SHP77 treated with DMSO at 0.1 percent for 48 hours (cell line): Measurements from ENCODE around the gene SPOCD1.

Source experiments
- DNase-seq: peaks from one replicate; lab custom pipeline; 2025; lab: John Stamatoyannopoulos, UW

SPOCD1 gene

DNA sequence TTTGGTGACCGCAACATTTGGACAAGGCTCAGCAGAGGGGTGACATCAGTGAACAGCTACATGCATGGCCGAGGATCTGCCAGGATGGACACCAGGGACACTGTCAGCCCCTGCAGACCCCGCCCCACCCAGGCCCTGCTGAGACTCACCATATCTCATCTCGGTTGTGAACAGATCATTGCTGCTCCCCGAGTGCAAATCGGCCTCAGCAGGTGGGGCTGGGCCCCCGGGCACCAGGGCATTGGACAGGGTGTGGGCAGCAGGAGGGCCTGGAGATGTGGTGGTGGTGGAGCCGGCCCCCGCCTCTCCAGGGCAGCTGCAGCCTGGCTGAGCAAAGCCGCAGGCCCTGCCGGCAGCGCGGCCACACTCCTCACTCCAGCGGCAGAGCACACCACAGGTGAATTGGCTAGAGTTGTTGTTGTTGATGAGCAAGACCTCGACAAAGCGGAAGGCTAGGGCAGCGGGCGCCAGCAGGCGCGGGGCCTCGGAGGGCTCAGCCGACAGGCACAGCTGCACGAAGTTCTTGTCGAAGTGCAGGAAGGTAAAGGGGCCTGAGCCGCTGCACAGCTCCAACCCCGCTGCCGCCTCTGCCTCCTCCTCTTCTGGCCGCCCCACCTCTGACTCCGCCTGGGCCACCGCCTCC is 59.9 kb downstream of the SPOCD1 start:
- DNase-seq: no peak

GRCh38 chr1:31755197-31755611 is 60.6 kb downstream of the SPOCD1 start:
- DNase-seq: no peak

DNA sequence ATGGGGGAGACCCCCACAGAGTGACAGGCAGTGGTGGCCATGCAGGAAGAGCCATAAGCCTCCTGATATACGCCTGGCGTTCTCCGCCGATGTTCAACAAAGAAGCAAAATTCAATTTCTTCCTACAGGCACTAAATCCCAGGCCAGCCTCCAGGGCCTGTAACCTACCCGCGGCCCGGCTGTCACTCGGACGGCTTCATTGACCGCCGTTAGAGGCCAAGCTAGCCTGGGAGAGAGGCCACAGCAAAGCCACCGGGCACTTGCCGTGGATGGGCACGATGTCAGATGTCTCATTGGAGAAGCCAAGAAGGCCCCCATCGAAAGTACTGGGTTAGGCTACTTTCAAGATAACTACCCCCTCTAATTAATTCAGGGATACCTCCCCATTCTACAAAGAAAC is 61.4 kb downstream of the SPOCD1 start:
- no peak for DNase-seq

DNA sequence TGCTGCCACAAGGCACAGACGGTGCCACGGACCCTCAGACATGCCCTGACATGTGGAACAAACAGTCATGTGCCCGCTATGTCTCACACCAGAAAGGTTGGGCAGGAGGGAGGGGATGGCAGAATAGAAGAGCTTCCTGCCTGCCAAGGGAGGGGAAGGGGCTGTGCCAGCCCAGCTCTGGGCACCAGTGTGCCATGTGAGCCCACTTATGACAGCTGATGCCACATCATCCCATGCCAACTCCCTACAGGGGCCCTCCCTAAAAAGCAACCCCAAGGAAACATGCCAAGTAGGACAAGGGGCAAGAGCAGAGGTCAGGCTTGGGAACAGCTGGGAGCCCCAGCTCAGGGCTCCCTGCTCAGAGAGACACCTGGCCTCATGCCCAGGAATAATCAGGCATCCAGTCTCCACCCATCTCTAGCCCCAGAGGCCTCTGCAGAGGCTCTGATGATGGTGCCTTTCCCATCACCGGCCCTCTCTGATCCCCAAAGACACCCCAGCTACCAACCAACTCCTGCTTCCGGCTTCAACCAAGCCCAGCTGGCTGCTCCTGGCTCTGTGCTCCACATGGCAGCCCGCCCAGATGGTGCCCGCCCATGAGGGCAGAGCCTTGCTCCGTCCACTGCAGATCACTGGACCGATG is 62.0 kb downstream of the SPOCD1 start:
- DNase-seq: peak; percentile 65

DNA sequence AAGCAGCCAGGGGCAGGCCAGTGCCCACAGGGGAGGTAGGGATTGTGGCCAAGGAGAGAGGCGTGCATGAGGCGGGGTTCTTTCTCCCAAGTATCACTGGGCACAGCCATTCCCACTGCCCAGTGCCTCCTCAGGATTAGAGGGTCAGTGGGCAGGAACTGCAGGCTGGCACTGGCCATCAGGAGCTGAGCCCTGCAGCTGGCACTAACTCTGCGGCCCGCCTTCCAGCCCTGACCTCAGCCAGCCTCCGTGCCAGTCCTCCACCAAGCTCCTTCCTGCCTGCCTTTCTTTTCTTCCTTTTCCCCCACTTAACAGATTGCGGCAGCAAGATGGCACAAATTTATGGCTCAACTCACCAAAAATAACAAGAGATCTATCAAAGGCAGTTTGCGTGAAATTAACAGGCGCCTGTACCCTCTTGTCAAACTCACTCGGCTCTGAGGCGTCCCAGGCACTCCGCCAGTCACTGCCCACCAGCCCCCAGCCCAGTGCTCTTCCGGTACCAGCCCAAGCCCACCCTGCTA is 62.8 kb downstream of the SPOCD1 start:
- no peak for DNase-seq

- DNase-seq: no peak
Measured at GRCh38 chr1:31752258-31752657, 63.6 kb downstream of the SPOCD1 start.

DNA sequence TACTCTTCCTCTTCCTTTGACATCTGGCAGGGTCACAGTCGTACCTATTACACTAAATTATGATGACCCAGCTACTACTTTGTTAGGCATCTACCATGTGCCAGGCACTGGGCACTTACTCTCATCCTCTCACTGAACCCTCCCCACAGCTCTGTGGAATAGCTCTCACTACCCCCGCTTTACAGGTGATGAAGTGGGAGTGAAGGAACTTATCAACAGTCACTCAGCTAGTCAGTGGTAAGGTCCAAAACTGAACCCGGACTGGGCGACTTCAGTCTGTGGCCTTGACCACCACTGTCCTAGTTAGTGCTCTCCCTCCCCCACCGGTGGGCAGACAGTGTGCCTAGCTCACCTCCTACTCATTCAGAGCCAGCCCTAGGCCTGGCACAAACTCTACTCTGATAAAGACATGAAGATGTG is 64.0 kb downstream of the SPOCD1 start:
- DNase-seq: no peak

GRCh38 chr1:31750858-31751510 is 64.8 kb downstream of the SPOCD1 start:
- no peak for DNase-seq

- no peak for DNase-seq
Measured at GRCh38 chr1:31749785-31750735, 65.8 kb downstream of the SPOCD1 start.

DNA sequence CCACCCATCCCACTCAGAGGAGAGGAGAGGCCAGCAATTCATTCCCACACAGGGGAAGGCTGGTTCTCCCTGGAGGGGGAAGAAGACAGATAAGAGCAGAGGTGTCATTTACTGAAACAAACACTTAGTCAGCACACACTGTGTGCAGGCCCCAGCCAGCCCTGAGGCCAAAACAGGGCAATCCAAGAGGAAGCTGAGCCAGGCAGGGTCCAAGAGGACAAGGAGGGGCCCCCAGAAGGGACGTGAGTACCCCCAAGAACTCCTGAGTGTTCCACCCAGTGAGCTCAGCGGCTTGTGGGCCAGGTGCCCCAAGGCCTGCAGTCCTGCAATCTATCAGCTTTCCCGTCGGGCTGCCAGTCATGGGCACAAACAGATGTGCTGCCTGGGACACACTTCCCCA is 67.5 kb downstream of the SPOCD1 start:
- DNase-seq: no peak

DNA sequence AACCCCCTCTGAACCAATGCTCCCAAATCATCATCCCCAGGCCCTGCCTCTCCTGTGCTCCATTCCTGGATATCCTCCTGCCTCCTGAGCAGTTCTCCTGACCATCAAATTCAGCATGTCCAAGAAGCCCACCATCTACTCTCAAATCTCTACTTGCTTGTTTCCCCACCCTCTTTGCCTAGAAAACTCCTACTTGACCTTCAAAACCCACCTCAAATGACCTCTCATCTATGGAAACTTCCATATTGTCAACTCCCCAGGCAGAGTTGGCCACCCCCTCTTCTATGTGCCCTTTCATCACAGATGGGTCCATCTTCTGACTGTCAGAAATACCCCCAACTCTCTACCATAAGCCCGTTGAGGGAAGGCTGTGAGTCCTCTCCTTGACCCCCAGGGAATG is 68.5 kb downstream of the SPOCD1 start:
- DNase-seq: no peak

DNA sequence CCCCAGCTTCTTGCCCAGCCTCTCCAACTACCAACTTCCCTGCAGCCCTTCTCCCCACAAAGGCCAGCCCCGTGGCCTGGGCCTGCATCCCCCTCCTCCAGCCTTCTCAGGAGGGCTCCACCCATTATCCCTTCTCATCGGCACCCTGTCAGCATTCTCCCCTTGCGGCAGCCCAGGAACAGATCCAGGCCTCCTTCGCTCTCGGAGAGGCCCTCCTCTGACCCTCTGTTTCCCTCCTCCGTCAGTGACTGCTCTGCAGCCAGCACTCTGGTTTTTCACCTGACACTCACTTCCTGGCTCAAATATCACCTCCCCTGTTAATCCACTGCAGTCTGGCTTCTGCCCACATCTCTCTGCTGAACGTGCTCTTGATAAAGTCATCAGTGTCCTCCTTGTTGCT is 69.1 kb downstream of the SPOCD1 start:
- DNase-seq: no peak

- no peak for DNase-seq
Measured at GRCh38 chr1:31745946-31746670, 69.7 kb downstream of the SPOCD1 start.

DNA sequence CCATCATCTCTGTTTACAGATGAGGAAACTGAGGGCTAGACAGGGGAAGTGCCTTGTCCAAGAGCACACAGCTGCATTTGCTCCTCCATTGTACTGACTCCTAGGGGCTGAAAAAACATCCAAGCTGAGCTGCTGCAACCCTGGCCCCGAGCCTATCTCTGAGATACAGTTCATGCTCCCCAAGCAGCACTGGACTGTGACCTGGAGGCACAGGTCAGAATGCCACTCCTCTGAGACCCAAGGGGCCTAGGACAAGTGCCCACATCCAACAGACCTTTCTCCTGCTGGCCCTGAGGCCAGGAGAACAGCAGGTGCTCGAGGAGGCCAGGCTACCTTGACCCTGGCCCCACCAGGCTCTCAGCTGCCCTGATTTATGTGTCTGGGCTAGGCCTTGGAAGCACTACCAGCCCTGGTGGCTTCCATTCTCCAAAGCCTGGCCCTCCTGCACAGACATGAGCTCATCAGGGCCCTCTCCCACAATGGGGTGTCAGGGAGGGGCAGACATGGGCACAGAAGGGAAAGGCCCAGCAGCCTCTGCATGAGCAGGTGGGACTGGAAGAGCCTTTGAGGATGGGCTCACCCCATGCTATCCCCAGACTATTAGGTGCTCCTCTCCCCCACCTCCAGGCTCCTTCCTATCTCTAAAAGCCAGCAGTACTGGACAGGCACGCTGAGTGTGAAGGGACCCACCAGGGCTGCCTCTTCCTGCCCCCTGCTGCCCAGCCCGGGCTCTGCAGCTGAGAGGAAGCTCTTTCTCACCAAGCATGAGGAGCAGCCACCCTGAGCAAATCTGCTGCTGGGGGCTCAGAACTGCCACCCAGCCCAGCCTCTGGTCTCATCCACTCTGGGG is 70.5 kb downstream of the SPOCD1 start:
- peak; percentile 67 for DNase-seq

DNA sequence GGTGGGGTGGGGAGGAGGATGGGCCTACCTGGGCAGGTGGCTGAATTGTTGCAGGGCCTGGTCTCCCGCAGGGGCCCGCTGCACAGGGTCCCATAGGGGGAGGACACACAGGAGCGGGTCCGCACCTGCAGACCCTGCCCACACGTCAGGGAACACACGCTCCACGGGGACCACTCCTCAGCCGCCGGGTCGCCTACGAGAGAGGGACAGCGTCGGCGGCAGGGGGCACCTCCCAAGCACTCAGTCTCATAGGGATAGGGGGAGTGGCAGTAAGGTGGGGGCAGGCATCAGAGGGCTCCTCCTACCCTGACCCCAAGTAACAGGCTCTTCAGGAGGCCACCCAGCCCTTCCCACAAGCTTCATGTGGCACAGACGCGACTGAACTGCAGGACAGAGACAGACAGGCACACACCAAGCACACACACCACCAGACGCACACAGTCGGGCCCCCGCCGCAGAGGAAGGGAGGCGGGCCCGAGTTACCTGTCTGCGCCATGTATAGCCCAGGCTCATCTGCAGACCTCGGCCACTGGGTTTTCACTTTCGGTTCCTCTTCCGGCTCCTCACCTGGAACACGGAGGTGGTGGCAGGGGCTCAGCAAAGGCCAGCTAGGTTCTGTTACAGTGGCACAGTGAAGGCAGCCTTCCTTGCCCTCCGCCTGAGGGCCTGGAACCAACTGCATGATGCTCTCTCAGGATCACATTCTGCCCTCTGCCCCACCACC is 71.5 kb downstream of the SPOCD1 start:
- DNase-seq: no peak

DNA sequence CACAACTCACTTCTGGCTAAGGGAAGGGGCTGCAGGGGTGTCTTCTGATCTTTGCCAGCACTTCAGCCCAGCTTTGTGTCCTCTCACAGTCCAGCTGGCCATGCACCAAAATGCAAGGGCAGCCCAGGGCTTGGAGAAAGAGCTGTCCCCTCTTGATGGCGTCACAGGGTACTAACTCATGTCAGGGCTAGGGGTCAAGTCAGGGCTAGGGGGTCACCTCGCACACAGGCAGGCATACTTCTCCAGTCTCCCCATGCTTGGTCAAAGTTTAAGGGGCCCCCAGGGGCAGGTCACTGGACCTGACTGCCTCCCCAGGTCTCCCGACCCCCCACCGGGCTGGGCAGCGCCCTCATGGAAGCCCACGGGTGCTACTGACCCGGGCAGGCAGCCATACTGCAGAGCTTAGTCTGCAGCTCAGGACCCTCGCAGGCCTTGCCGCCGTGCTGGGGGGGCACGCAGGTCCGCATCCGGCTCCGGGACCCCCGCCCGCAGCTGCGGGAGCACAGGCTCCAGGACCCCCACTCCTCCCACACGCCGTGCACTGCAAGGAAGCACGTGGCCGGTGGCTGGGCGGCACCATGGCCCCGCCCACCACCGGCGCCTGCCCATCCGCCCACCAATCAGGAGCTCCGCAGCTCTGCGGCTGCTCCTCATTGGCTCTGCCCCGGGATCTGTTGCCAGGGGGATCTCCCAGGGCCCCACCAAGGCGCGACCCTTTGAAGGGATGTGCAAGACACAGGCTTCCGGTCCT is 73.2 kb downstream of the SPOCD1 start:
- DNase-seq: no peak
